Natural killer cell (primary cell): ENCODE measurements around the gene KIAA1328. TPM values are rescaled to one million over a fixed set of nuclear protein-coding genes. Genes with fewer than 3 reads are reported as not detected.
A peak's percentile ranks its signal among the peaks of the same experiment; 100 is the strongest.

ENCODE experiments used
- ATAC-seq, 3 donors: fragments of 150-1000 bp in 2 of 3; fragments of 200-7000 bp in 1 of 3; cut with Tn5 transposase; 1 replicate in 1 of 3; 2 replicates in 2 of 3; pipeline ENCODE4 v1.10.0; 2021; ENCODE audit warnings: mild to moderate bottlenecking in 2 of 3, moderate library complexity in 2 of 3
- DNase-seq, 2 donors: peaks; one replicate each; pipeline versions ENCODE4 v3.0.0 to v3.0.0-alpha.2; 2013 to 2021; ENCODE audit warnings: mixed read lengths in 1 of 2
- H3K27ac ChIP-seq: one replicate; pipeline ENCODE4 v1.5.1; 2013; ENCODE audit warnings: mild to moderate bottlenecking, low read length
- H3K27me3 ChIP-seq: one replicate; pipeline ENCODE4 v1.6.1; 2013; ENCODE audit warnings: low read length; ENCODE audit not compliant: control insufficient read depth, insufficient read depth
- H3K36me3 ChIP-seq: one replicate; pipeline ENCODE4 v1.6.1; 2013; ENCODE audit warnings: low read length; ENCODE audit not compliant: control insufficient read depth, insufficient read depth
- H3K4me1 ChIP-seq: one replicate; pipeline ENCODE4 v1.6.1; 2013; ENCODE audit warnings: low read length; ENCODE audit not compliant: control insufficient read depth, insufficient read depth
- H3K4me3 ChIP-seq: one replicate; pipeline ENCODE4 v1.5.1; 2013; ENCODE audit warnings: low read length
- H3K9me3 ChIP-seq: one replicate; pipeline ENCODE4 v1.6.1; 2013; ENCODE audit warnings: low read length; ENCODE audit not compliant: control insufficient read depth, insufficient read depth
- H3K27ac Mint-ChIP-seq, 2 donors: one replicate each; pipeline ENCODE4 v1.8.0; 2022; ENCODE audit warnings: mild to moderate bottlenecking in 2 of 2, mixed read lengths in 2 of 2, moderate library complexity in 1 of 2
- H3K27me3 Mint-ChIP-seq, 2 donors: one replicate each; pipeline ENCODE4 v1.8.0; 2022; ENCODE audit warnings: low read depth in 2 of 2, mixed read lengths in 2 of 2
- H3K36me3 Mint-ChIP-seq: one replicate; pipeline ENCODE4 v1.8.0; 2022; ENCODE audit warnings: mixed read lengths
- H3K4me1 Mint-ChIP-seq, 2 donors: one replicate each; pipeline ENCODE4 v1.8.0; 2022; ENCODE audit warnings: mixed read lengths in 2 of 2
- H3K4me3 Mint-ChIP-seq: one replicate; pipeline ENCODE4 v1.8.0; 2022; ENCODE audit warnings: mild to moderate bottlenecking, moderate library complexity, mixed read lengths
- H3K9me3 Mint-ChIP-seq, 2 donors: one replicate each; pipeline ENCODE4 v1.8.0; 2022; ENCODE audit warnings: mixed read lengths in 2 of 2
- CTCF ChIP-seq: fragments of 200-600 bp; IDR thresholded peaks from one replicate; pipeline ENCODE4 v1.8.0; 2022; ENCODE audit warnings: antibody characterized with exemption
- WGBS: methylation state at CpG from one replicate; pipeline ENCODE4 v1.1.7; 2013; ENCODE audit warnings: missing lambda C conversion rate; ENCODE audit not compliant: insufficient coverage; 5-methylcytosine and 5-hydroxymethylcytosine counted together
- intact Hi-C: fragments of 100-400 bp; cut with micrococcal nuclease; formaldehyde crosslinking; loops from one replicate; pipeline ENCODE4 v1.14.2; 2022
- total RNA-seq, 4 donors: library from RNA; stranded (reverse); fragments of 120-200 nt in 1 of 4; gene quantifications; one replicate each; pipeline versions ENCODE4 v1.2.3 to v1.2.4, GENCODE V29; 2013 to 2022

KIAA1328 gene
- total RNA-seq, 3 donors from 2014 or later (not counting 1 experiment from before 2014, with no cell fraction given) = 12.3 to 14.3 (median 13.2) TPM

- no peaks in the 10 kb centered on the region for H3K27me3 Mint-ChIP-seq
- H3K27me3 ChIP-seq = no peaks in the 10 kb centered on the region
- H3K27ac ChIP-seq = peak overlapping the region; percentile 80
- peak; percentile 7 for TF ChIP-seq CTCF
- H3K36me3 Mint-ChIP-seq = no peaks in the 10 kb centered on the region
- ATAC-seq (peak in 1 of 3 donors; percentile 11), DNase-seq (peak in 1 of 2 donors; percentile 30)
- intact Hi-C loops = loop anchor here (5.0 kb wide), 1 partner anchor 857 kb away; the partner anchor contains the start of gene RMP24
- no peaks in the 10 kb centered on the region for H3K36me3 ChIP-seq
- peak overlapping the region; percentile 93 for H3K4me3 ChIP-seq
- peak overlapping the region; percentile 52 to 72 for H3K27ac Mint-ChIP-seq
- H3K4me1 ChIP-seq = peaks cover 17% of the 10 kb centered on the region
- H3K4me1 Mint-ChIP-seq = peaks cover 23 to 36% of the 10 kb centered on the region in 2 donors
- no peaks in the 10 kb centered on the region for H3K9me3 ChIP-seq
- 22% methylated on average over 17 of the region's 17 CpGs for WGBS
- peak overlapping the region; percentile 84 for H3K4me3 Mint-ChIP-seq
- no peaks in the 10 kb centered on the region for H3K9me3 Mint-ChIP-seq
Observed at GRCh38 chr18:36829362-36830157, 633 bp downstream of the KIAA1328 start.

GRCh38 chr18:36830158-36830495, 1.2 kb downstream of the KIAA1328 start:
- Histone ChIP-seq H3K27ac (no peak overlapping the region), H3K36me3 (no peaks in the 10 kb centered on the region), H3K4me3 (no peak overlapping the region), H3K4me1 (peaks cover 17% of the 10 kb centered on the region), H3K27me3 (no peaks in the 10 kb centered on the region), H3K9me3 (no peaks in the 10 kb centered on the region)
- Mint-ChIP-seq H3K4me1 (peaks cover 23 to 36% of the 10 kb centered on the region in 2 donors), H3K27ac (peak overlapping the region; percentile 52 to 72), H3K27me3 (no peaks in the 10 kb centered on the region), H3K36me3 (no peaks in the 10 kb centered on the region), H3K4me3 (peak overlapping the region; percentile 84), H3K9me3 (no peaks in the 10 kb centered on the region)
- WGBS = no CpG with 5 or more reads among the region's 1 CpG
- TF ChIP-seq CTCF = no peak
- no peak for DNase-seq
- ATAC-seq = no peak
- intact Hi-C loops = no loop called here

GRCh38 chr18:36831139-36831538, 2.2 kb downstream of the KIAA1328 start:
- no peaks in the 10 kb centered on the region for H3K36me3 Mint-ChIP-seq
- DNase-seq (no peak), ATAC-seq (no peak)
- H3K27me3 Mint-ChIP-seq = no peaks in the 10 kb centered on the region
- Histone ChIP-seq H3K4me3 (no peak overlapping the region), H3K27me3 (no peaks in the 10 kb centered on the region), H3K27ac (no peak overlapping the region), H3K4me1 (peaks cover 17% of the 10 kb centered on the region), H3K36me3 (peaks cover 3% of the 10 kb centered on the region), H3K9me3 (no peaks in the 10 kb centered on the region)
- peaks cover 23 to 36% of the 10 kb centered on the region in 2 donors for H3K4me1 Mint-ChIP-seq
- no peak overlapping the region for H3K27ac Mint-ChIP-seq
- H3K4me3 Mint-ChIP-seq = no peak overlapping the region
- no peaks in the 10 kb centered on the region for H3K9me3 Mint-ChIP-seq
- WGBS = 29% methylated on average over 1 of the region's 1 CpG
- intact Hi-C loops = no loop called here
- no peak for TF ChIP-seq CTCF
